ENCODE data around the gene PBX2. TPM values are rescaled to one million over a fixed set of nuclear protein-coding genes. Genes with fewer than 3 reads are reported as not detected.

The PBX2 gene
- total and polyA plus RNA-seq, 12 donors = 25.6 to 55.4 (median 44.1) TPM

DNA sequence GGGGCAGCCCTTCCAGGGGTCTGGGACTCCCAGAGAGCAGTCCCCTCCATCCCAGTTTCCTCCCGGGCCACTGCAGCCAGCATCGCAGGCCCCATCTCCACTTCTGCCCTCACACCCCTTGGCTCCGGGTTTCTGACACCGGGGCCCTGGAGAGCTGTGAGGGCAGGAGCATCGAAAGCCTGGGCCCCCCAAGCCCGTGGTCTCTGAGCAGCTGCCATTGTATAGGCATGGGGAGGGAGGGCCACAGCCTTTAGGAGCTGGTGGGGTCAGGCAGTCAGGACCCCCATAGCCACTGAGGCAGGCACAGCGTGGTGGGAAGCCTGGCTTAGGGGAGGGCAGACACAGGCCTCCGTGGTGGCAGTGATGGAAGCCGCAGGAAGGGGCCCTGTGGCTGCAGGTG, 12.2 kb upstream of the PBX2 start:
- no peak for ATAC-seq
- no peak overlapping the region for H3K4me3 ChIP-seq
- peaks cover 2 to 17% (median 6%) of the 10 kb centered on the region in 9 donors for H3K4me1 ChIP-seq
- no peak overlapping the region for H3K27ac ChIP-seq
- intact Hi-C loops (cut with DNase I) = no loop called here
- H3K27me3 ChIP-seq = peaks cover 0 to 10% (median 0%) of the 10 kb centered on the region in 7 donors
- no peaks in the 10 kb centered on the region for H3K9me3 ChIP-seq
- 88 to 89% methylated on average over 9 of the region's 9 CpGs for WGBS, 2 donors
- TF ChIP-seq, protein P1, sequence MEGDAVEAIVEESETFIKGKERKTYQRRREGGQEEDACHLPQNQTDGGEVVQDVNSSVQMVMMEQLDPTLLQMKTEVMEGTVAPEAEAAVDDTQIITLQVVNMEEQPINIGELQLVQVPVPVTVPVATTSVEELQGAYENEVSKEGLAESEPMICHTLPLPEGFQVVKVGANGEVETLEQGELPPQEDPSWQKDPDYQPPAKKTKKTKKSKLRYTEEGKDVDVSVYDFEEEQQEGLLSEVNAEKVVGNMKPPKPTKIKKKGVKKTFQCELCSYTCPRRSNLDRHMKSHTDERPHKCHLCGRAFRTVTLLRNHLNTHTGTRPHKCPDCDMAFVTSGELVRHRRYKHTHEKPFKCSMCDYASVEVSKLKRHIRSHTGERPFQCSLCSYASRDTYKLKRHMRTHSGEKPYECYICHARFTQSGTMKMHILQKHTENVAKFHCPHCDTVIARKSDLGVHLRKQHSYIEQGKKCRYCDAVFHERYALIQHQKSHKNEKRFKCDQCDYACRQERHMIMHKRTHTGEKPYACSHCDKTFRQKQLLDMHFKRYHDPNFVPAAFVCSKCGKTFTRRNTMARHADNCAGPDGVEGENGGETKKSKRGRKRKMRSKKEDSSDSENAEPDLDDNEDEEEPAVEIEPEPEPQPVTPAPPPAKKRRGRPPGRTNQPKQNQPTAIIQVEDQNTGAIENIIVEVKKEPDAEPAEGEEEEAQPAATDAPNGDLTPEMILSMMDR (IDR thresholded peaks at IDR 0.05) = no peak
- no peak for DNase-seq
- peaks cover 0 to 94% (median 5%) of the 10 kb centered on the region in 9 donors for H3K36me3 ChIP-seq

DNA sequence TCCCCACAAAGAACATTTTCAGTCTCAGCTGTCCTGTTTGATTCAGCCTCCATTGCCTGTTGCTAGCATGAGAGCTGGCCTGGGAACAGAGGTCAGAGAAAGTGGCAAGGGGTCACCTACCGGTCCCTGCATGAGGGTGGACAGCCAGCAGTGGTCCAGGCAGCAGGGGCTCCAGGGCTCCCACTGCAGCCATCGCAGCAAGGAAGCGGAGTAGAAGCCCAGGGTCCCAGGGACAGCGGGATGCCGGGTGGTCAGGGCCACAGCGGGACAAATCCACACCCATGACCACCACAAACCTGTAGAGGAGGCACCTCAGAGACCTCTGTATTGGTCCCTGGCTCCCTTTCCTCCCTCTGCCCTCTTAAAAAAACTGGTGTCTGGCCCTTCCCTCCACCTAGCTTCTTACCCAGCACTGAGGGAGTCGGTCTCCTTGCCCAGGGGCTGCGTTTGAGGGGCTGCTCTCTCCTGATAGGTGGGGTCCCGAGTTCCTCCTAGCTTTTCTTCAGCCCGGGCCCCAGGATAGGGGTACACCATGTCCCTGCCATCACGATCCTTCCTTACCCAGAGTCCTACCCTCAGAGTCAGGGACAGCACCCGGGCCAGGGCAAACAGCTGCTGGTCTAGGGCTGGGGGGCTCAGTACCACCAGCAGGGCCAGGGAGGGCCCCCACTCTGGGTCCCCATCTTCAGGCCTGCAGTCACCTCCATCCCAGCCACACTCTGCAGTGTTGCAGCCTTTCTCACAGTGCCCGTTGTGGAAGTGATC, 10.9 kb upstream of the PBX2 start:
- WGBS, 2 donors = 91% methylated on average over 13 of the region's 13 CpGs
- Histone ChIP-seq H3K9me3 (no peaks in the 10 kb centered on the region), H3K4me3 (no peak overlapping the region), H3K27me3 (peaks cover 0 to 10% (median 0%) of the 10 kb centered on the region in 7 donors), H3K27ac (no peak overlapping the region), H3K4me1 (peaks cover 6 to 29% (median 14%) of the 10 kb centered on the region in 9 donors), H3K36me3 (peaks cover 0 to 87% (median 5%) of the 10 kb centered on the region in 9 donors)
- DNase-seq = no peak
- intact Hi-C loops (cut with DNase I) = no loop called here
- ATAC-seq = no peak
- TF ChIP-seq, protein P1 (IDR thresholded peaks at IDR 0.05) = no peak

DNA sequence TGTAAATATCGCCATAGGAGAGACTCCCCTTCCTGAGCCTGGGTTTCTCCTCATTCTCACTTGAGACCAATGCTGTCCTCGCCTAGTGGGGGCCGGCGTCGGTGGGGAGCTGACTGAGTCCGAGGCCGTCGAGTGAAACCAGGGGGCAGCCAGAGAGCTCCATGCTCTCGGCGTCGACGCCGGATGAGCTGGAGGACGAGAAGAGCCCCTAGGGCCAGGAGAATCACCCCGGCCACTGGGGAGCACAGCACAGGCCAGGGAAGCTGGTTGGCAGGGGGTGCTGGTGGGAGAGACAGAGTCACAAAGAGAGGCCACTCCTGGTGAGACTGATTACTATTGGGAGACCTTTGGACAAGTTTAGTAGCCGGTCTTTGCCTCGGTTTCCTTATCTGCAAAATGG, 8.9 kb upstream of the PBX2 start:
- TF ChIP-seq, protein P1 (IDR thresholded peaks at IDR 0.05) = no peak
- DNase-seq (no peak), ATAC-seq (no peak)
- 77 to 85% methylated on average over 17 of the region's 17 CpGs for WGBS, 2 donors
- peaks cover 0 to 10% (median 0%) of the 10 kb centered on the region in 7 donors for H3K27me3 ChIP-seq
- no peaks in the 10 kb centered on the region for H3K9me3 ChIP-seq
- intact Hi-C loops (cut with DNase I) = loop anchor here in 2 of 10 donors (5.0 kb wide), 2 partner anchors 43 to 773 kb away; no protein-coding TSS in a partner anchor
- no peak overlapping the region for H3K4me3 ChIP-seq
- H3K27ac ChIP-seq = peak overlapping the region in 5 of 10 donors; percentile 98 to 100 (median 100)
- peaks cover 0 to 77% (median 5%) of the 10 kb centered on the region in 9 donors for H3K36me3 ChIP-seq
- peaks cover 6 to 41% (median 26%) of the 10 kb centered on the region in 9 donors for H3K4me1 ChIP-seq

DNA sequence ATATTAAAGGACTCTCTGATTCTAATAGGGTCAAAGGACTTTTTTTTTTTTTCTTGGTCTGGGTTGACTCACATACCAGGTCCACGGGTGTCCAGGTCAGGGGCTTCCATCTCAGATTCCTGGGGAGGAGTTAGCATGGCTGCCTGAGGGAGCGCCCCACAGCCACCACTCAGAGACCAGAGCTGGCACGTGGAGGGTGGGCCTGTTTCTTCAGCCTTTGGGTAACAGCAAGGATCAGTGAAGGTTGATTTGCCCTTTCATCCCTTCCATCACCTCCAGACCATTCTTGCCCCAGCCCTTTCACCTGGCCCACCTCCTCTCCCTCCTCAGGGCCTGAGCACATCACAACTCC, 8.3 kb upstream of the PBX2 start:
- no peak for ATAC-seq
- peaks cover 0 to 75% (median 3%) of the 10 kb centered on the region in 9 donors for H3K36me3 ChIP-seq
- intact Hi-C loops (cut with DNase I) = loop anchor here in 2 of 10 donors (5.0 kb wide), 2 partner anchors 44 to 774 kb away; no protein-coding TSS in a partner anchor
- TF ChIP-seq, protein P1 (IDR thresholded peaks at IDR 0.05) = no peak
- no peaks in the 10 kb centered on the region for H3K9me3 ChIP-seq
- DNase-seq = no peak
- H3K4me1 ChIP-seq = peaks cover 6 to 41% (median 30%) of the 10 kb centered on the region in 9 donors
- H3K27me3 ChIP-seq = peaks cover 0 to 10% (median 0%) of the 10 kb centered on the region in 7 donors
- no peak overlapping the region for H3K4me3 ChIP-seq
- WGBS, 2 donors = 77 to 80% methylated on average over 3 of the region's 3 CpGs
- H3K27ac ChIP-seq = peak overlapping the region in 7 of 10 donors; percentile 98 to 100 (median 99)

All from heart right ventricle (tissue), 16 donors.